ENCODE results near the gene ETNK1.
"Not testable (repeated sequence)": the region's sequence is repeated elsewhere in the genome, so short reads cannot be mapped to it uniquely, and the experiment has no call there.

The ETNK1 gene

GRCh38 chr12:22691319-22691718 is 66.3 kb downstream of the ETNK1 start:
- no peak for DNase-seq

- not testable (repeated sequence) for DNase-seq
These were observed 67.5 kb downstream of the ETNK1 start for GRCh38 chr12:22692467-22692866.

- DNase-seq, result no peak
These were observed 68.1 kb downstream of the ETNK1 start for GRCh38 chr12:22692964-22693555.

- DNase-seq, result no peak
These were observed 73.6 kb downstream of the ETNK1 start for GRCh38 chr12:22698576-22698975.

- not testable (repeated sequence) for DNase-seq
These were observed 74.7 kb downstream of the ETNK1 start for GRCh38 chr12:22699705-22700104.

- no peak for DNase-seq
These were observed 75.1 kb downstream of the ETNK1 start for GRCh38 chr12:22700106-22700505.

- DNase-seq, result not testable (repeated sequence)
These were observed 76.3 kb downstream of the ETNK1 start for GRCh38 chr12:22701216-22701809.

GRCh38 chr12:22702690-22703089 is 77.7 kb downstream of the ETNK1 start:
- no peak for DNase-seq

- DNase-seq, result no peak
These were observed 84.3 kb downstream of the ETNK1 start for GRCh38 chr12:22709292-22709691.

GRCh38 chr12:22712083-22712482 is 87.1 kb downstream of the ETNK1 start:
- DNase-seq, result no peak

GRCh38 chr12:22715254-22715653 is 90.3 kb downstream of the ETNK1 start:
- DNase-seq, result no peak

- no peak for DNase-seq
These were observed 94.8 kb downstream of the ETNK1 start for GRCh38 chr12:22719745-22720144.

- DNase-seq, result no peak
These were observed 97.1 kb downstream of the ETNK1 start for GRCh38 chr12:22722081-22722480.

- no peak for DNase-seq
These were observed 97.8 kb downstream of the ETNK1 start for GRCh38 chr12:22722779-22723178.

- DNase-seq, result no peak
These were observed 104.0 kb downstream of the ETNK1 start for GRCh38 chr12:22728987-22729386.

GRCh38 chr12:22729431-22729956 is 104.5 kb downstream of the ETNK1 start:
- no peak for DNase-seq

GRCh38 chr12:22729957-22730443 is 105.0 kb downstream of the ETNK1 start:
- DNase-seq, result no peak

GRCh38 chr12:22731236-22731635 is 106.3 kb downstream of the ETNK1 start:
- no peak for DNase-seq

GRCh38 chr12:22733756-22734155 is 108.8 kb downstream of the ETNK1 start:
- no peak for DNase-seq

- DNase-seq, result no peak
These were observed 114.0 kb downstream of the ETNK1 start for GRCh38 chr12:22738945-22739344.

All from cortex of kidney (tissue), 1 donor.